ENCODE results near the gene MYO15A. TPM values are rescaled to one million over a fixed set of nuclear protein-coding genes. Genes with fewer than 3 reads are reported as not detected.

The MYO15A gene
- total and polyA plus RNA-seq, 7 donors, result 0.10 to 0.76 (median 0.28) TPM

- H3K4me1 ChIP-seq, result peaks cover 24% of the 10 kb centered on the region
- no peaks in the 10 kb centered on the region for H3K9me3 ChIP-seq
- peak overlapping the region; percentile 96 for H3K27ac ChIP-seq
- H3K36me3 ChIP-seq (ENCODE audit: insufficient read depth in 1 of 2, low read depth in 1 of 2), result peaks cover 4 to 10% of the 10 kb centered on the region in 2 donors
- peak overlapping the region; percentile 96 for H3K4me3 ChIP-seq
- 0 to 1% (median 0%) methylated on average over 29 to 33 of the region's 33 CpGs for WGBS, 3 donors
- DNase-seq, result peak; percentile 92 to 96
- ATAC-seq, result peak; percentile 64 to 77 (median 66)
- intact Hi-C loops (cut with DNase I), result loop anchor here in 1 of 2 donors (5.0 kb wide), 1 partner anchor 41 kb away; no protein-coding TSS in a partner anchor
- no peaks in the 10 kb centered on the region for H3K27me3 ChIP-seq (ENCODE audit: insufficient read depth in 3 of 3, low read length in 2 of 3)
- no peak for TF ChIP-seq CTCF (IDR thresholded peaks at IDR 0.05)
Measured at GRCh38 chr17:18182978-18183333, 74.4 kb downstream of the MYO15A start.

- Histone ChIP-seq H3K4me3 (peak within 1 kb of the TSS; percentile 96), H3K27ac (peak within 1 kb of the TSS; percentile 96), H3K27me3 (ENCODE audit: insufficient read depth in 3 of 3, low read length in 2 of 3) (no peaks in the 10 kb centered on the region), H3K4me1 (peaks cover 29% of the 10 kb centered on the region), H3K9me3 (no peaks in the 10 kb centered on the region), H3K36me3 (ENCODE audit: insufficient read depth in 1 of 2, low read depth in 1 of 2) (peaks cover 4 to 16% of the 10 kb centered on the region in 2 donors)
- 0 to 1% (median 0%) methylated on average over 52 to 98 of the region's 98 CpGs for WGBS, 3 donors
- peak; percentile 14 for TF ChIP-seq CTCF (IDR thresholded peaks at IDR 0.05)
- peak; percentile 96 to 98 for DNase-seq
- ATAC-seq, result peak; percentile 88 to 93 (median 91)
- intact Hi-C loops (cut with DNase I), result loop anchor here in 1 of 2 donors (5.0 kb wide), 1 partner anchor 41 kb away; no protein-coding TSS in a partner anchor
Measured at GRCh38 chr17:18183334-18184142, 75.0 kb downstream of the MYO15A start, which contains the start of gene ALKBH5. TSS of gene ALKBH5 (plus strand) at chr17:18183828. CDS start at chr17:18184244, 416 bp downstream.

GRCh38 chr17:18184143-18185031 lies 75.8 kb downstream of the MYO15A start:
- intact Hi-C loops (cut with DNase I), result loop anchor here in 1 of 2 donors (5.0 kb wide), 1 partner anchor 42 kb away; no protein-coding TSS in a partner anchor
- TF ChIP-seq CTCF (IDR thresholded peaks at IDR 0.05), result no peak
- peak overlapping the region; percentile 96 for H3K27ac ChIP-seq
- H3K4me1 ChIP-seq, result peaks cover 38% of the 10 kb centered on the region
- ATAC-seq (peak; percentile 5 to 17 (median 8)), DNase-seq (peak; percentile 54 to 81)
- no peaks in the 10 kb centered on the region for H3K27me3 ChIP-seq (ENCODE audit: insufficient read depth in 3 of 3, low read length in 2 of 3)
- H3K4me3 ChIP-seq, result peak overlapping the region; percentile 96
- no peaks in the 10 kb centered on the region for H3K9me3 ChIP-seq
- 1 to 2% (median 1%) methylated on average over 60 to 92 of the region's 92 CpGs for WGBS, 3 donors
- H3K36me3 ChIP-seq (ENCODE audit: insufficient read depth in 1 of 2, low read depth in 1 of 2), result peaks cover 4 to 16% of the 10 kb centered on the region in 2 donors

- no peak for DNase-seq
- Histone ChIP-seq H3K9me3 (no peaks in the 10 kb centered on the region), H3K27ac (peak overlapping the region; percentile 96), H3K4me1 (peaks cover 48% of the 10 kb centered on the region), H3K36me3 (ENCODE audit: insufficient read depth in 1 of 2, low read depth in 1 of 2) (peaks cover 4 to 16% of the 10 kb centered on the region in 2 donors), H3K27me3 (ENCODE audit: insufficient read depth in 3 of 3, low read length in 2 of 3) (no peaks in the 10 kb centered on the region), H3K4me3 (peak overlapping the region; percentile 96)
- intact Hi-C loops (cut with DNase I), result no loop called here
- no peak for TF ChIP-seq CTCF (IDR thresholded peaks at IDR 0.05)
- WGBS, 3 donors, result 0 to 12% (median 3%) methylated on average over 3 of the region's 3 CpGs
- no peak for ATAC-seq
Measured at GRCh38 chr17:18185391-18185790, 76.8 kb downstream of the MYO15A start.

All from psoas muscle (tissue), 8 donors.